Cardiac fibroblast (primary cell): ENCODE measurements around the gene DPM3.

Experiments
- DNase-seq, 2 donors: peaks; one replicate each; pipeline versions ENCODE4 v3.0.0 to v3.0.0-alpha.2; 2010; ENCODE audit warnings: low read depth in 2 of 2
- H3K4me3 ChIP-seq, 2 donors: replicated peaks in 1 of 2; 1 replicate in 1 of 2; 2 replicates in 1 of 2; pipeline ENCODE4 v1.5.1; 2011; ENCODE audit warnings: low read depth in 2 of 2, low read length in 2 of 2, mild to moderate bottlenecking in 2 of 2, moderate library complexity in 1 of 2
- TF ChIP-seq, protein P1 (sequence below): IDR thresholded peaks from one replicate; pipeline ENCODE4 v1.5.1; 2011; ENCODE audit warnings: low read depth, mild to moderate bottlenecking, low read length, inconsistent platforms

Gene DPM3

DNA sequence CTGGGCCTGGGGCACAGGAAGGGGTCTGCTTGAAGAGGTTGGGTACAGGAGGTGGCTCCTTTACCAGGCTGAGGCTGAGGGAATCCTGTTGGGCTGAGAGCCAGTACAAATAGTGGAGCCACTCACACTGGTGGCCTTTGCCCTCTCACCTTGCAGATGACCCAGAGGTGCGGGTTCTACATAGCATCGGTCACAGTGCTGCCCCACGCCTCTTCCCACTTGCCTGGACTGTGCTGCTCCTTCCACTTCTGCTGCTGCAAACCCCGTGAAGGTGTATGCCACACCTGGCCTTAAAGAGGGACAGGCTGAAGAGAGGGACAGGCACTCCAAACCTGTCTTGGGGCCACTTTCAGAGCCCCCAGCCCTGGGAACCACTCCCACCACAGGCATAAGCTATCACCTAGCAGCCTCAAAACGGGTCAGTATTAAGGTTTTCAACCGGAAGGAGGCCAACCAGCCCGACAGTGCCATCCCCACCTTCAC is 6.5 kb downstream of the DPM3 start:
- DNase-seq, result no peak
- H3K4me3 ChIP-seq, result no peak overlapping the region
- TF ChIP-seq, protein P1, sequence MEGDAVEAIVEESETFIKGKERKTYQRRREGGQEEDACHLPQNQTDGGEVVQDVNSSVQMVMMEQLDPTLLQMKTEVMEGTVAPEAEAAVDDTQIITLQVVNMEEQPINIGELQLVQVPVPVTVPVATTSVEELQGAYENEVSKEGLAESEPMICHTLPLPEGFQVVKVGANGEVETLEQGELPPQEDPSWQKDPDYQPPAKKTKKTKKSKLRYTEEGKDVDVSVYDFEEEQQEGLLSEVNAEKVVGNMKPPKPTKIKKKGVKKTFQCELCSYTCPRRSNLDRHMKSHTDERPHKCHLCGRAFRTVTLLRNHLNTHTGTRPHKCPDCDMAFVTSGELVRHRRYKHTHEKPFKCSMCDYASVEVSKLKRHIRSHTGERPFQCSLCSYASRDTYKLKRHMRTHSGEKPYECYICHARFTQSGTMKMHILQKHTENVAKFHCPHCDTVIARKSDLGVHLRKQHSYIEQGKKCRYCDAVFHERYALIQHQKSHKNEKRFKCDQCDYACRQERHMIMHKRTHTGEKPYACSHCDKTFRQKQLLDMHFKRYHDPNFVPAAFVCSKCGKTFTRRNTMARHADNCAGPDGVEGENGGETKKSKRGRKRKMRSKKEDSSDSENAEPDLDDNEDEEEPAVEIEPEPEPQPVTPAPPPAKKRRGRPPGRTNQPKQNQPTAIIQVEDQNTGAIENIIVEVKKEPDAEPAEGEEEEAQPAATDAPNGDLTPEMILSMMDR, result no peak

DNA sequence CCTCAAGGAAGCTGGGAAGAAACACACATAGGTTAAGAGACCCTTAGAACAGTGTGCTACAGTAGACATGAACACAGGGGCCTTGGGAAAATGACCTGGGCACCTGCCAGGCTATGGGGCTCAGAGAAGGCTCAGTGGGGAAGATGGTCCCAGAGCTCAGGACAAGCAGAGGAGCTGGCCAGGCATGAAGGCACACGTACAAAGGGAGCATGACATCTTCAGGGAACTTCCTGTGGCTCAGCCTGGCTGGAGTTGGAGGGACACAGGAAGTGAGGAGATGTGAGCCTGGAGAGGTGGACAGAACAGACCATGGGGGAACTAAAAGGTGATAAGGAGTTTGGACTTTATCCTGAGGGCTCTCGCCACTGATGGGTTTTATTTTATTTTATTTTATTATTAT is 8.5 kb downstream of the DPM3 start:
- no peak for DNase-seq
- H3K4me3 ChIP-seq, result no peak overlapping the region
- TF ChIP-seq, protein P1, result no peak

DNA sequence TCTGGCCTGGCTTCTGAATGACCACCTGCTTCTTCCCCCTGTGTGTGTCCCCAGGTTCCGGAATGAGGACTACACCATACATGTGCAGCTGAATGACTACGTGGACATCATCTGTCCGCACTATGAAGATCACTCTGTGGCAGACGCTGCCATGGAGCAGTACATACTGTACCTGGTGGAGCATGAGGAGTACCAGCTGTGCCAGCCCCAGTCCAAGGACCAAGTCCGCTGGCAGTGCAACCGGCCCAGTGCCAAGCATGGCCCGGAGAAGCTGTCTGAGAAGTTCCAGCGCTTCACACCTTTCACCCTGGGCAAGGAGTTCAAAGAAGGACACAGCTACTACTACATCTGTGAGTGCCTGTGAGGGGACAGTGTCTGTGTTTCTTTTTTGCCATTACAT is 9.0 kb downstream of the DPM3 start:
- DNase-seq, result no peak
- TF ChIP-seq, protein P1, result no peak
- H3K4me3 ChIP-seq, result no peak overlapping the region

DNA sequence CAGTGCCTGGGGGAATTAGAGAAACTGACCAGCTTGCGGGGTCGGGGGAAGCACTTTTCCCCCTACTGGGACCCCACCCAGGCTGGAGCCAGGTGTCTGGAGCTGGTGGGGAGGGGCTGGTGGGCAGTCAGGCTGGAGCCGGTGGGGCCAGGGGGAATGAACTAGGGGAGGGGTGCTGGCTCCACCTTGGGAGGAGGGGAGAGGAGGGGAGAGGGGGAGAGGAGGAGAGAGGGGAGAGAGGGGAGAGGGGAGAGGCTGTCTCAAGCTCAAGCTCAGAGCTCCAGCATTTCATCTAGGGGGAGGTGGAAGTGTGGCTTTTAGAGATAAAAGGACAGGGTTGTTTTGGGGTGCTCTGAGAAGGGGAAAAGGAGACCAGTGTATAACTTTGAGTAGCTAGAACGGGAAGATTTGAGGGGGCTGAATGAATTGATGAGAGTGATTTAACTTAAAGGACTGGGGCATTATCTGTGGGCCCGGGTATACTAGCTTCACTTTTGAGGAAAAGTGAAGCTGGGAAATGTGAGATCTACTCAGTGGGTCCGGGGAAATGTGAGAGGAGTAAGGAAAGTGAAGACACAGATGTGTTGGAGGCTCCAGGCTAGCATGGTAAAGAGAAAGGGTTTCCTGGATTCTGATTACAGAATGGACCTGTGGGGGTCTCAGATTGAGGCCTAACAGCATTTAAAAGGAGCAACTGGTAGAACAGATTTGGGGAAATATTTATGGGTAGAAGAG is 9.9 kb downstream of the DPM3 start:
- TF ChIP-seq, protein P1, result no peak
- DNase-seq, result no peak
- peak overlapping the region; percentile 7 to 27 for H3K4me3 ChIP-seq

DNA sequence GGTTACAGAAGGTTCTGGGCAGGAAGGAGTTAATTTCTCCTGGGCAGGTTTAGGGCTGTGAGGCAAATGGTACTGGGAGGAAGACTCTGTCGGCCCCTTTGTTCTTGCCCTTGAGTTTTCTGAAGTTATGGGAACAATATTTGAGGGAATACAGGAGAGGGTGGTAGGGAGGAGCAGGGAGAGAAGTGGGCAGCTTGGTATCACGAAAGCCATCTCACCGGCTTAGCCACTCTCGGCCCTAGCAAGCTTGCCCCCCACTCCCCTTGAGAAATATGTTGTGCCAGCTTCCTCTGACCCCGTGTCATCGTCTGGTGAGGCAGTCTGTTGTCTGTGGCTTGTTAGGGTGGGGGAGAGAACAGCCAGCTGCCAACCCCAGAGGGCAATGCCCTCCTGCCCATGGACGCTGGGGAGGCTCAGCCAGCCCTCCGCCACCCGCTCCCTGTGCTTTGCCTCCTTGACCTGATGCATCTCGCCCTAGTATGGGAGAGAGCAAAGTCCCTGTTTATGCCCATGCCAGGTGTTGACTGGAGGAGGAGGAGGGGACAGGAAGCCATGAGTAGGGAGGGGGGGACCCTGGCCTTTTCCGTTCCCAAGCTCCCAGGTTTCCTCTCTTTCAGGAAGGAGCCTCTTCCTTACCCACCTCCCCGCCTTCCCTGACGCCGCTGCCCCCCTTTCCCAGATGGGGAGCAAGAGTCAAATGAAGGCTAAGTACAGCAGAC is 11.4 kb downstream of the DPM3 start:
- peak in 1 of 2 donors; percentile 30 for DNase-seq
- H3K4me3 ChIP-seq, result peak overlapping the region; percentile 55 to 75
- TF ChIP-seq, protein P1, result no peak

DNA sequence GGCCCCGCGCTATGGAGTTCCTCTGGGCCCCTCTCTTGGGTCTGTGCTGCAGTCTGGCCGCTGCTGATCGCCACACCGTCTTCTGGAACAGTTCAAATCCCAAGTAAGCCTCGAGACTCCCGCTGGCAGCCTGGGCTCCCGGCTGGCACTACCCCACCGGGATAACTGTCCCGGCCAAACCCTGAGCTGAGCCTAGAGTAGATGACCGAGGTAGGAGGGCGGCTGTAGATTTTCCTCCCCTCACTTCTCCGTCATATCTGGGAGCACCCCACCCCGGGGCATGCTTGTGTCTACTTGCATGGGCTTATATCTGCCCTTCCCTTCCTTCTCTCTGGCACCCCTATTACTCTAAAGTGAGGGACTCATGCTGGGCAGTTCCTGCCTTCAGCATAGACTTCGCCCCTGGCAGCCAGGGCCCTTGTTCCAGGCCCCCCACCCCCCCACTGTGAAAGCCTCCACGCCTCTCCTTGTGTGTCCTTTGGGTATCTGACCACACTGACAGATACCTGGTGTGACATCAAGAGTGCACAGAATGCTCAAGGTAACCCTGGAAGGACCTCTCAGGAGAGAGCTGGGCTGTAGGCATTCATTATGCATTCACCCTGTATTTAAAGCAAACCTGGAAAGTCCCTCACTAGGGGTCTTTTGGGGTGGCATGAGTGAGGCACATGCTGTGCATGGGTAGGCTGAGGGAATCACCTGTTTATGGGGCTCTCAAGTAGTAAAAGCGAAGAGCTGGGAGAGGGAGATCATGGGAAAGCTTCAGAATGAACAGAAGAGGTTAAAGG is 12.2 kb downstream of the DPM3 start:
- TF ChIP-seq, protein P1, result no peak
- DNase-seq, result no peak
- H3K4me3 ChIP-seq, result peak overlapping the region; percentile 55 to 75
